ENCODE data around the gene CABLES1. TPM values are rescaled to one million over a fixed set of nuclear protein-coding genes. Genes with fewer than 3 reads are reported as not detected.

CABLES1 gene
- total and polyA plus RNA-seq, 2 of the 8 experiments (the other 6 are each of a cell fraction or from before 2014, with no cell fraction given): 9.2 to 26.4 TPM

DNA sequence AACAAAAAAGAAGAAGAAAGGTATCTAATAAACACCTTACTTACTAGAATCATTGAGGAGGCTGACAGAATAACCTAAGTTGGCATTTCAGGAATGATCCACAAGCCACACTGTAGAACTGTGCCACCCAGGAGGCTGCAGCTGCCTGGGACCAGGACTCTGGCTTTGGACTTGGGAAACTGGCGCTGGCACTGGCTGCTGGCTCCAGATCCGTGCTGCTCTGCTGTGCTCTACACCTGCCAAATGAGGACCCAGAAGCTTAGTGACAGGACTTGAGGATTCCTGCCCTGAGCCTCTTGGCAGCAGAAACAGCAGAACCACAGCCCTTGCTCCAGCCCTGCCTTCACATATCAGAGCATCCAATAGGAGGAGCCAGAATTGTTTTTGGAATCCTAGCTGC, 113.5 kb downstream of the CABLES1 start (continued):
- TF ChIP-seq SUZ12 (IDR thresholded peaks at IDR 0.05; ENCODE audit: low read length) (no peak), MAFK (IDR thresholded peaks at IDR 0.05; ENCODE audit: low read depth, low read length) (no peak)
